GM12864 (cell line): ENCODE results near the gene FBXO44.

ENCODE experiments used
- DNase-seq: peaks from one replicate; pipeline ENCODE4 v3.0.0-alpha.2; 2011; ENCODE audit warnings: low read depth
- H3K4me3 ChIP-seq: 2 replicates; pipeline ENCODE4 v1.5.1; 2011; ENCODE audit warnings: mild to moderate bottlenecking, low read depth, low read length, control low read depth
- CTCF ChIP-seq: IDR thresholded peaks from 2 replicates; pipeline ENCODE4 v1.5.1; 2011; ENCODE audit warnings: low read depth, mild to moderate bottlenecking, moderate library complexity, low read length, control low read depth, inconsistent platforms; ENCODE audit errors: missing control alignments

The FBXO44 gene

GRCh38 chr1:11680270-11681070 lies 25.8 kb downstream of the FBXO44 start:
- H3K4me3 ChIP-seq: peak overlapping the region; percentile 87
- no peak for TF ChIP-seq CTCF
- no peak for DNase-seq

- TF ChIP-seq CTCF: no peak
- peak; percentile 35 for DNase-seq
- peak within 1 kb of the TSS; percentile 87 for H3K4me3 ChIP-seq
These were observed 26.5 kb downstream of the FBXO44 start, which contains the start of gene MAD2L2 for GRCh38 chr1:11681071-11681771. Gene MAD2L2, minus strand, starts transcription at chr1:11681148. Its CDS starts 547 bp downstream, at chr1:11680601.

GRCh38 chr1:11682287-11682771 lies 27.7 kb downstream of the FBXO44 start:
- H3K4me3 ChIP-seq: no peak overlapping the region
- no peak for DNase-seq
- TF ChIP-seq CTCF: no peak

GRCh38 chr1:11682799-11683198 lies 28.1 kb downstream of the FBXO44 start:
- no peak for TF ChIP-seq CTCF
- H3K4me3 ChIP-seq: no peak overlapping the region
- no peak for DNase-seq

GRCh38 chr1:11684070-11684469 lies 29.4 kb downstream of the FBXO44 start:
- TF ChIP-seq CTCF: no peak
- H3K4me3 ChIP-seq: no peak overlapping the region

GRCh38 chr1:11685210-11685752 lies 30.6 kb downstream of the FBXO44 start:
- no peak overlapping the region for H3K4me3 ChIP-seq
- no peak for TF ChIP-seq CTCF
- DNase-seq: no peak

More at GRCh38 chr1:11684070-11684469, 29.4 kb downstream of the FBXO44 start:
- no peak for DNase-seq
